IPS-NIHi7 (cell line): Measurements from ENCODE around the gene MT3.
"Not testable (repeated sequence)": the region's sequence is repeated elsewhere in the genome, so short reads cannot be mapped to it uniquely, and the experiment has no call there.

Experiments
- DNase-seq: peaks from one replicate; pipeline ENCODE4 v3.0.0; 2012; ENCODE audit warnings: mixed read lengths; ENCODE audit errors: extremely low spot score

The MT3 gene

DNA sequence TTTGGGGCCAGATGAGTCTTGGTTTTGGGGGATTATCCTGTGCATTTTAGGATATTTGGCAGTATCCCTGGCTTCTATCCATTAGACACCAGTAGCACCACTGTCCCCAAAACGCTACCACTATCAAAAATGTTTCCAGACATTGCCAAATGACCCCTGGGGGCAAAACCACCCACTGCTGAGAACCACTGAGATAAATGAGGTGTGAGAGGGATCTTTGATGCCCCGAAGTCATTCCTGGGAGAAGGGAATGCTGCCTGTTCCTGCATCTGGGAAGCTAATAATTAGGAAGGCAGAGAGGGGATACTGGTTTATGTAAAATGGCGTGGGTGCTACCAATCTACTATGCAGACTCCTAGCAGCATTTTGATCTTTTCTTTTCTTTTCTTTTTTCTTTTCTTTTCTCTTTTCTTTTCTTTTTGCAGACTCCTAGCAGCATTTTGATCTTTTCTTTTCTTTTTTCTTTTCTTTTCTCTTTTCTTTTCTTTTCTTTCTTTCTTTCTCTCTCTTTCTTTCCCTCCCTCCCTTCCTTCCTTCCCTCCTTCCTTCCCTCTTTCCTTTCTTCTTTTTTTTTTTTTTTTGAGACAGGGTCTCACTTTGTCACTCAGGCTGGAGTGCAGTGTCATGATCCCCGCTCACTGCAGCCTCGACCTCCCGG, 8.8 kb upstream of the MT3 start:
- no peak for DNase-seq

DNA sequence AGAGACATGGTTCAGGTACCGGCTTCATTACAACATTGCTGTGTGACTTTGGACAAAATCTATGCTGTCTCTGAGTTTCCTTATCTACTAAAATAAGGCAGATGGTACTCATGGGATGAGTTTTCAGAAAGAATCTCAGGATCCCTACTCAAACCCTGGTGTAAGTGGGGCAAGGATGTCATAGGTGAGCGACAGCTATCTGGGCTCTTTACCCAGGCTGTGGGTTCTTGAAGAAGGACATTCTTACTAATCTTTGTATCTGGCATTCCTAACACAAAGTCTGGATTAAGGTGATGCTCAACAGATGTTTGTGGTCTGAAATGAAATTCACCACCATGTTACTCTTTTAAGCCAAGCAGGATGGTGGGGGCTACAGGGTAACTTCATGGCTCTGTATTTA, 6.4 kb upstream of the MT3 start:
- DNase-seq = not testable (repeated sequence)

- no peak for DNase-seq
Measured at GRCh38 chr16:56583351-56584168, 5.8 kb upstream of the MT3 start.

DNA sequence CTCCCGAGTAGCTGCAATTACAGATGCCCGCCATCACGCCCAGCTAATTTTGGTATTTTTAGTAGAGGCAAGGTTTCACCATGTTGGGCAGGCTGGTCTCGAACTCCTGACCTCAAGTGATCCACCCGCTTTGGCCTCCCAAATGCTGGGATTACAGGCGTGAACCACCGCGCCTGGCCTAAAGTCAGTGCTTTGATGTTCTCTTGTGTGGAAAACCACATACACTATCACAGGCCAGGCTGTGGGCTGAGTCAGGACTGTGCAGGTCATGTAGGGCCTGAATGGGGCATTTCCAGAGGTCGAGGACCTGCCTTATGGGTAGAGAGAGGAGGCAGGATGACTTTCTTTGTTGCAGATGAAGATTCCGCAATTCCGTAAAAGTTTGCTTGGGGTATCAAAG, 5.1 kb upstream of the MT3 start:
- no peak for DNase-seq

GRCh38 chr16:56588781-56589140, 567 bp upstream of the MT3 start:
- DNase-seq = no peak

DNA sequence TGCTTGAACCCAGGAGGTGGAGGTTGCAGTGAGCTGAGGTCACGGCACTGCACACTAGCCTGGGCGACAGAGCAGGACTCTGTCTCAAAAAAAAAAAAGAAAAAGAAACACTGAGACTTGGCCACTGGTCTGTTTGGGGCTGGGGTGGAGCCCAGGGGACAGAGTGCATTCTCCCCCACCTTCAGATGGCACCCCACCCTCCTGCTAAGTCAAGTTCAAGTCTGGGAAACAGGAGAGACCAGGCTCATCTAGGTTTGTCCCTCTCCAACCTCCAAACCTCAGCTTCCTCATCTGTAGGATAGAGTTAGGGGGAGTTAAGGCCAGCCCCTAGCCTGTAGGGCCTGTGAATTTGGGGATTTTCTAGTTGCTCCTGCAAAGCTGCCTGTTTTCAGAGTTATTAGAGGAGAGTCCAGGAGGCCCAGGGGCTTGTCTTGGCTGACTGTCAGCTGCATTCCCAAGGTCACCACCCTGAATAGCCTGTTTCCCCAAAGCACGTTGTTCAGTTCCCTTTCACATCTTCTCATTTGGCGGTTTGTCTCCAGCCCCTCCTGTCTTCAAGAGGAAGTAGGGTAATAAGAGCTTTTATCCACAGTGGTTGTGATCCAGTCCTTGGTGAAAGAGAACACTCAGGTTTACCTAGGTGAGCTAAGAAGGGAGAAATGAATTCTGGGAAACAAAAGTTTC, 2.2 kb downstream of the MT3 start:
- no peak for DNase-seq

DNA sequence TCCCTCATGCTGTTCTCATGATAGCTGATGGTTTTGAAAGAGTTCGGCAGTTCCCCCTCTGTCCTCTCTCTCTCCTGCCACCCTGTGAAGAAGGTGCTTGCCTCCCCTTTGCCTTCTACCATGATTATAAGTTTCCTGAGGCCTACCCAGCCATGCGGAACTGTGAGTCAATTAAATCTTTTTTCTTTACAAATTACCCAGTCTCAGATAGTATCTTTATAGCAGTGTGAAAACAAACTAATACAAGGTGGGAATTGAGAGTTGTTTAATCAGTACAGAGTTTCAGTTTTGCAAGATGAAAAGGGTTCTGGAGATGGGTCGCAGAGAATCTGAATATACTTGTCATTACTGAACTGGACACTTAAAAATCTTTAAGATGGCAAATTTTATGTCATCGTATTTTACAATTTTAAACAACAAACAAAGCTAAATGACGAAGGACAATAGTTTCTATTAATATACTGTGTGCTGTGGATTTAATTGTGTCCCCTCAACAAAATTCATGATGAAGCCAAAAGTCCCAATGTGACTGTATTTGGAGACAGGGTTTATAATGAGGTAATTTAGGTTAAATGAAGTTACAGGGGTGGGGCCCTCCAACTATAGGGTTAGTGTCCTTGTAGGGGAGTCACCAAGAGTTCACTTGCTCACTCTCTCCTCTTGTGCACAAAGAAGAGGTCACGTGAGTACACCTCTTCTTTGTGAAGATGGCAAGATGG, 4.4 kb downstream of the MT3 start:
- DNase-seq = no peak

GRCh38 chr16:56594292-56594619, 4.9 kb downstream of the MT3 start:
- DNase-seq = no peak

GRCh38 chr16:56600398-56600999, 11.2 kb downstream of the MT3 start:
- DNase-seq = peak; percentile 58

DNA sequence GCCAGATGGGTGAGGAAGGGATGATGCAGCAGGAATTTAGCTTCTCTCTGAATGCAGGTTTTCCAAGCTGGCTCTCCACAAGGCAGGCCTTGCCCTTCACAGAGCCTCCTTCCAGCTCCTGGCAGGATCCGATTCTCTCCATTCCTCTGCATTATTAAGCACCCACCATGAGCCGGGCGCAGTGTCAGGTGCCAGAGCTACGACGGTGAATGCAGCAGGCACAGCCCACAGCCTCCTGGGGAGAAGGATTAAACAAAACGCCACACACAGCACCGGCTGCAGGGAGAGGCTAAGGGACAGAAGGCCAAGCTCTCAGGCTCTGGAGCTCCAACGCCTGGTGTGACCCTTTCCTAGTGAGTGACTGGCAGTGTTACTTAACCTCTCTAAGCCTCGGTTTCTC, 12.0 kb downstream of the MT3 start:
- DNase-seq = no peak

GRCh38 chr16:56603589-56603988, 14.3 kb downstream of the MT3 start:
- DNase-seq = peak; percentile 74

DNA sequence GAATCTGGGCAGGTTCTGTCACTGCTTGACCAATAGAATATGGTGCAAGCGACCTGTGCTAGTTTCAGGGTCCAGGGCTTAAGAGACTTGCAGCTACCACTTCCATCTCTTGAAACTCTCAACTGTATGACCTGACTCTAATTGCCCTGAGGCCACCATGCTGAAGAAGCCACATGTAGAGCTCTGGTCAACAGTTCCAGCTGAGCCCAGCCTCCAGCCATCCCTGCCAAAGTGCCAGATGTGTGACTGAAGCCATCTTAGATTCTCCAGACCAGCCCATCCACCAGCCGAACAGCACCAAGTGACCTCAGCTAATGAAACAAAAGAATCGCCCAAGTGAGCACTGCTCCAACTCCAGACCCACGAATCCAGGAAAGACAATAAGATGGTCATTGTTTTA, 15.6 kb downstream of the MT3 start:
- DNase-seq = no peak

DNA sequence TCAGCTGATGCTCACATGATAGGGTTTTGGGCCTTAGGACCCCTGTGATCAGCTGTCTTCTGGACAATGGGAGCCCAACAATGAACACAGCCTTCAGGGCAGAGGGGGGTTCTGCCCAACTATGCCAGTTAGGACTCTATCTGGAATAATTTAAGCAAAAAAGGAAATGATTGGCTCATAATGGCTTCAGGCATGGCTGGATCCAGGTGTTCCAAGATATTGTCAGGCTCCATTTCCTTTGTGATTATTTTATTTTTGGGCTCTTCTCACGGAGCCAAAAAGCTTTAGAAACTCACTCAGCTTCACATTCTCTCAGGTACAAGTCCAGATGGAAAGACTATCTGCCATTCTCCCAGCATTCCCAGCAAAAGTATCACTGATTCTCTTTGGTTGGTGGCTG, 16.1 kb downstream of the MT3 start:
- no peak for DNase-seq

GRCh38 chr16:56606071-56606475, 16.7 kb downstream of the MT3 start:
- DNase-seq = no peak

GRCh38 chr16:56606476-56607108, 17.3 kb downstream of the MT3 start:
- DNase-seq = no peak

- DNase-seq = no peak
Measured at GRCh38 chr16:56607109-56607618, 17.8 kb downstream of the MT3 start.

- no peak for DNase-seq
Measured at GRCh38 chr16:56607675-56608042, 18.3 kb downstream of the MT3 start.

- DNase-seq = peak; percentile 93
Measured at GRCh38 chr16:56608043-56608875, 18.9 kb downstream of the MT3 start, which contains the start of gene MT2A. Gene MT2A (plus strand): TSS chr16:56608584. CDS start chr16:56608656, 72 bp downstream.

GRCh38 chr16:56608876-56609462, 19.6 kb downstream of the MT3 start:
- DNase-seq = no peak

GRCh38 chr16:56609463-56609921, 20.2 kb downstream of the MT3 start:
- DNase-seq = no peak
